ENCODE measurements around the gene TSPAN4.
A peak's percentile ranks its signal among the peaks of the same experiment; 100 is the strongest.

The TSPAN4 gene

DNA sequence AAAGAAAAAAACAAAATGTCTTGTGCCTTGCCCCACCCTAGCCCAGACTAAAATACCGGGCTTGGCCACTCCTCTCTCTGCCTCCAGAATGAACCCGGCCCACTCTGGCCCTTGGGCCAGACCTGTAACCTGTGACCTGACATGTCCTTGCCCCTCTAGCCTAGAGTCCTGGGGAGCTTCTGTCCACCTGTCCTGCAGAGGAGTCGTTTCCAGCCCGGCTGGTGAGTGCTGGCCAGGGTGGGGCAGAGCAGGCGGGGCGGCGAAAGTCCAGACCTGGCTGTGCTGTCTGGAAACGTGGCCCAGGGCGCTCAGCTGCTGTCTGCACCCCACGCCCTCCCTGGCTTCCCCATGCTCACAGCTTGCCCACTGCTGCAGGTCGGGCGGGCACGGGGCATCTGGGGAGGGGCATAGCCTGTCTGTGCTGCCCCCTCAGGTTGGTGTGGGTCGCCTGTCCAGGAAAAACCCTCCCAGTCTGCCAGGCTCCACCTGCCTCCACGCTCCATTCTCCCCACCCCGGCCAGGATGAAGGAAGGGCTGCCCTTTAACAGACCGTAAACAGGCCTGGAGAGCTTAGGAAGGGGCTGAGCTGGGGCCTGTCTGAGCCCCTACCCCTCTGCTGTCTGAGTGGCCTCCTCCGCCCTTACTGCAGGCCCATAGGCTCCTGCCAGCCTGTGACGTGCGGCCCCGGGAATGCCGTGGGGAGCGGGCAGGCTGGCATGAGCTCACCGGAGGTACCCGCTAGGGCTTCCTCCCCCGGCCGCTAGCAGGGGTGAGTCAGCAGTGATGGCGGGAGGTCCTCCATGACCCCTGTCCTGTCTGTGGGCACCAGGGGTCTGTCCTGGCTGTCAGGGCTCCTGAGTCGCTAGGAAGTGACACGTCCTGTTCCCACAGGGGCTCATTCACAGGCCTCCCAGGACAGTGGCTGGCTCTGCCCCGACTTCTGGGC, 8.0 kb upstream of the TSPAN4 start:
- no peak for DNase-seq (ENCODE audit: low read depth, low spot score)

DNA sequence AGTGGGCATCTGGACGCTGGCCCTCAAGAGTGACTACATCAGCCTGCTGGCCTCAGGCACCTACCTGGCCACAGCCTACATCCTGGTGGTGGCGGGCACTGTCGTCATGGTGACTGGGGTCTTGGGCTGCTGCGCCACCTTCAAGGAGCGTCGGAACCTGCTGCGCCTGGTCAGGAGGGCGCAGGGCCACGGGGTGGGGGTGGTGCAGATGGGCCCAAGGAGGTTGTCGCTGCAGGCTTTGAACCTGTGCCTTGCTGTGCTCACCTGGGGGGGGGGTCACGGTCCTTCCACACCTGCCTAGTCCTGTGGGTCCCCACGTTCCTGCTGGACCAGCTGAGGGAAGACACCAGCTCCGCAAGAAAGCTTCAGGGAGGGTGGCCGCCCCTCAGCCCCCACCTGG, 6.4 kb upstream of the TSPAN4 start:
- no peak for DNase-seq (ENCODE audit: low read depth, low spot score)

DNA sequence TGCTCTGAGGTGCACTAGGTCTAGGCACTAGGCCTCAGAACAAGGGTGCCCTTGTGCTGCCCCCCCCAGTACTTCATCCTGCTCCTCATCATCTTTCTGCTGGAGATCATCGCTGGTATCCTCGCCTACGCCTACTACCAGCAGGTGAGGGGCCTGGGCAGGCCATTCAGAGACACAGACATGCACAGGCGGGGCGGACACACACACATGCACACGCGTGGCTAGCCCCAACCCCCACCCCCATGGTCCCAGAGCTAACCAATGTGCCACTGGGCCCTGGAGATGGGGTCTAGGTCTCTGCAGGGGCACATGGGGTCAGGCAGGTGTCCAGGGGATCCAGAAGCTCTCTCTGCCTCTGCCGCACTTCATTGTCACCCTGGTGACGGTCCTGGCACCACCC, 6.0 kb upstream of the TSPAN4 start:
- no peak for DNase-seq (ENCODE audit: low read depth, low spot score)

DNA sequence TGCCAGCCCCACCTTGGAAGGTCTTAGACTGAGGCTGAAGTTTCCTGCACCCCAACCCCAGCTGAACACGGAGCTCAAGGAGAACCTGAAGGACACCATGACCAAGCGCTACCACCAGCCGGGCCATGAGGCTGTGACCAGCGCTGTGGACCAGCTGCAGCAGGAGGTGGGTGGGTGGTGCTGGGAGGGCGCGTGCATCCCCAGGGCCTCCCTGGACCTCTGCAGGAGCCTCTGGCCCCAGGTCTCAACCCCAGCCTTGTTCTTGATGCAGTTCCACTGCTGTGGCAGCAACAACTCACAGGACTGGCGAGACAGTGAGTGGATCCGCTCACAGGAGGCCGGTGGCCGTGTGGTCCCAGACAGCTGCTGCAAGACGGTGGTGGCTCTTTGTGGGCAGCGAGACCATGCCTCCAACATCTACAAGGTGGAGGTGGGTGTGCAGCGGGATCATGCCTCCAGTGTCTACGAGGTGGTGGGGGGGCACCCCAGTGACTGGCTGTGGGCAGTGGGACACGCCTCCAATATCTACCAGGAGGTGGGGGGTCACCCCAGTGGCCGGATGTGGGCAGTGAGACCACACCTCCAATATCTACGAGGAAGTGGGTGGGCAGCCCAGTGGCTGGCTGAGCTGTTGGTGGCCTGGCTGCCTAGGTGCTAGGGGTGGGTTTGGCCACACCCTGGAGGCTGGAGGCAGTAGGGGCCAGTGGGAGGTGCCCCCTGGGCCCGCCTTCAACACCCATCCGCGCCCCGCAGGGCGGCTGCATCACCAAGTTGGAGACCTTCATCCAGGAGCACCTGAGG, 5.3 kb upstream of the TSPAN4 start:
- DNase-seq (ENCODE audit: low read depth, low spot score), result no peak

DNA sequence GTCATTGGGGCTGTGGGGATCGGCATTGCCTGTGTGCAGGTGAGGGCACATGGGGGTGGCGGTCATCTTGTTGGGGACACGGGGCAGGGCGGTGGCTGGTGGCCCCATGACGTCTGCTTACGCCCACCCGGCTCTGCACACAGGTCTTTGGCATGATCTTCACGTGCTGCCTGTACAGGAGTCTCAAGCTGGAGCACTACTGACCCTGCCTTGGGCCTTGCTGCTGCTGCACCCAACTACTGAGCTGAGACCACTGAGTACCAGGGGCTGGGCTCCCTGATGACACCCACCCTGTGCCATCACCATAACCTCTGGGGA, 4.7 kb upstream of the TSPAN4 start:
- no peak for DNase-seq (ENCODE audit: low read depth, low spot score)

DNA sequence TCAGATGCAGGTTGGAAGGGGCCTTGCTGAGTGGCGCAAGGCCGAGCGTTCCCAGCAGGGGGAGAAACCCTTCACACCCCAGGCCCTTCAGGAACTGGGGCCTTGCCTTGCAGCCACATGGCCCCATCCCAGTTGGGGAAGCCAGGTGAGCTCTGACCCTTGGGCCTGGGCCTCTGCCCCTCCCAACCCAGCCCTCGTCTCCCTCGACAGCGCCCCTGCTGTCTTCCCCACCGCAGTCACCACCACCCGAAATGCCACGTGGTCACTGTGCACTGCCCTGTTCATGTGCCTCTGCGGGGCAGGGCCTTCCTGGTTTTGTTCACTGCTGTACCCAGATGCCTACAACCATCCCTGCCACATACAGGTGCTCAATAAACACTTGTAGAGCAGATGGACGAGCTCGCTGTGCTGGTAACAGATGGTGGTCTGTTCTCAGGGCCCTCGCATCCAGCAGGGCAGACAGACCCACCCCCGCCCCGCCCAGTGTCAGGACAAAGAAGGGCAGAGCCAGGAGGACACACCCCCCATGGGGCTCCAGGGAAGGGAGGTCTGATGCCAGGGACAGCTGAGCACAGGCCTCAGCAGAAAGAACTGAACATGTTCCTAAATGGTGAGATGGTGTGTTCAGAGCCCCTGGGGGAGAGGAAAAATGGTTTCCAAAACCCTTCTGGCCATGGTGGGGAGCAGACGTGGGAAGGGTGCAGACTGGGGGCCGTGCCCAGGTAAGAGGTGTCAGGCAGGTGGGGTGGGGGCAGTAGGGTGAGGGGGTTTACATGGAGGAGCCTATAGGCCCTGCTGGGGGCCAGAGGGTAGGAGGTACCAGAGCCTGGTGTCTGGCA, 4.0 kb upstream of the TSPAN4 start:
- DNase-seq (ENCODE audit: low read depth, low spot score), result no peak

DNA sequence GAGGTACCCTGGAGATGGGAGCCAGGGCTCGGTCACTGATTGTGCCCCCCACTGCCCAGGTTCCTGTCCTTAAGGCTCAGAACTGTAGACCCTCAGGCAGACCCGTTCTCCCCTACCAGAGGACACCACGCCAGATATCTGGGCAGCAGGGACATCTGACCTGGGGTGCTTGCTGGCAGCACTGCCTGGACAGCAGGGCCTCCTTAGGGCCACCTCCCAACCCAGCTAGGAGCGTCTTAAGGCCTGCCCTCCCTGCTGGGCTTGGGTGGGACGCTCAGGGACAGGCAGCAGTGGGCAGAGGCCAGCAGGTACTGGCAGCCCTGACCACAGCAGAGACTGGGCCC, 3.4 kb upstream of the TSPAN4 start:
- no peak for DNase-seq (ENCODE audit: low read depth, low spot score)

DNA sequence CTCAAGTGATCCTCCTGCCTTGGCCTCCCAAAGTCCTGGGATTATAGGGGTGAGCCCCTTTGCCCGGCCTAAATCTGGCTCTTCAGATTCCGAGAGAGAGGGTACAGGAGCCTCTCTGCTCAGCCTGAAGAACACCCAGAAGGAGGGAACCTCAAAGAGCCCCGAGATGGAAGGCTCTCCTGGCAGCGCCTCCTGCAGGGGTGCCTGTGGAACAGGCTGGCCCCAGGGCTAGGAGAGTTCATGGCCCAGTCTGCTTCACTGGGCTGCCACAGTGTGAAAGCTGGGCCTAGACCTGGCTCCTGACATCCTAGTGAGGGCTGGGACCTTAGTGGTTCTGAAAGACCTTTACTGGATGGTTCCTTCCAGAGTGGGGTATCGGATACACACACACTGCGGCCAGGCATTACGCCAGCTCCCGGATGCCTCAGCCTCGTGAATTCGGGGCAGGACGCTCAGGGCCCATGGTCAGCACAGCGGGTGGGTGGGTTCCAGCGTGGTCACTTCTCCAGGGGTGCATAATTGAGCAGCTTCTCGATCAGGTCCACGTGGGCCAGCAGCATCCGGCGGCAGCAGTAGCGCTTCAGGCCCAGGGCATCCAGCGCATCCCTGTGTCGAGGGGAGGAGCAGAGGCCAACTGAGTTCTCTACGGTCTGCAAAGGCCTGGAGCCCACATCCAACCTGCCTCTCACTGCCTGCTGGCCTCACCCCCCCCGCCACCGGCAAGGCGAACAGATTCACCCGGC, 2.6 kb upstream of the TSPAN4 start:
- no peak for DNase-seq (ENCODE audit: low read depth, low spot score)

DNA sequence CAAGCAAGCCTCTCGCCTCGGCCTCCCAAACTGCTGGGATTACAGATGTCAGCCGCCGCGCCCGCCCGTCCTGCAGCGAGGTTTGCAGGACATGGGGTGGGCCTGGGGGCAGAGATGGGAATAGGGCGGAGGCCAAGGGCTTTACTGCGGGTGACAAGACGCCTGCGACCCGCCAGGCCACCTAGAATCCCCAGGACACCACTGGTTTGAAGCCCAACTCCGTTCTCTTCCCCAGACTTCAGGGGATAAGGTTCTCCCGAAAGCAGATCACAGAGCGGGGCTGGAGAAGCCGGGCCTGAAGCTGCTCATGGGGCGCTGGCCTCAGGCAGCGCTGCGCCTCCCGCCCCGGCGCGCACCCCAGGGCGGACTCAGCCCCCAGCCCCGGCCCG, 677 bp upstream of the TSPAN4 start:
- no peak for DNase-seq (ENCODE audit: low read depth, low spot score)

DNA sequence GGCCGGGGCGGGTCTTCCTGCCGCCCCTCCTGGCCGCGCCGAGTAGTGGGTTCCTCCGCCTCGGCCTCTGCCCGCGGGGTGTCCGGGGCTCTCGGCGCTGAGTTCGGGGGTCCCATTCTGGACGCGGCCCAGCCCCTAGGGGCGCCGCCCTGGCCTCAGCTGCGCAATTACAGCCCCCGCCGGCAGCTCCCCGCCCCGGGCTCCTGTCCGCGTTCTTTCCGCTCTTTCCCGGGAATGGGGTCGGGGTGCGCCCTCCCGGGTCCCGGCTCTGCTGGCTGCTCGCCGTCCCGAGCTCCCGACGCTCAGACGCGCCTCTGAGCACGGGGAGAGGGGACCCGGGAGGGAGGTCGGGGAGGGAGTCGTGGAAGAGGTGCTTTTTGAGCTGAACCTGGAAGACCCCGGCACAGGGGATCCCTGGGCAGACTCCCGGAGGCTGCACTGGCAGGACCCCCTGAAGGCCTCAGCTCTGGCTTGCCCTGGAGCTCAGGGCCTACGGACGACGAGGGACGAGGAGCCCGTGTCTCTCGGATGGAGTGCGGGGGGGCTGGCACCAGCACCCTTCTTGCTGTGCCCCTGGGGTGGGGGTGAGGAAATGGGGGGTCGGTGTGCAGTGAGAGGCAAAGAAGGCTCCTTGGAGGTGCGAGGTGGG, 558 bp downstream of the TSPAN4 start:
- no peak for DNase-seq (ENCODE audit: low read depth, low spot score)

DNA sequence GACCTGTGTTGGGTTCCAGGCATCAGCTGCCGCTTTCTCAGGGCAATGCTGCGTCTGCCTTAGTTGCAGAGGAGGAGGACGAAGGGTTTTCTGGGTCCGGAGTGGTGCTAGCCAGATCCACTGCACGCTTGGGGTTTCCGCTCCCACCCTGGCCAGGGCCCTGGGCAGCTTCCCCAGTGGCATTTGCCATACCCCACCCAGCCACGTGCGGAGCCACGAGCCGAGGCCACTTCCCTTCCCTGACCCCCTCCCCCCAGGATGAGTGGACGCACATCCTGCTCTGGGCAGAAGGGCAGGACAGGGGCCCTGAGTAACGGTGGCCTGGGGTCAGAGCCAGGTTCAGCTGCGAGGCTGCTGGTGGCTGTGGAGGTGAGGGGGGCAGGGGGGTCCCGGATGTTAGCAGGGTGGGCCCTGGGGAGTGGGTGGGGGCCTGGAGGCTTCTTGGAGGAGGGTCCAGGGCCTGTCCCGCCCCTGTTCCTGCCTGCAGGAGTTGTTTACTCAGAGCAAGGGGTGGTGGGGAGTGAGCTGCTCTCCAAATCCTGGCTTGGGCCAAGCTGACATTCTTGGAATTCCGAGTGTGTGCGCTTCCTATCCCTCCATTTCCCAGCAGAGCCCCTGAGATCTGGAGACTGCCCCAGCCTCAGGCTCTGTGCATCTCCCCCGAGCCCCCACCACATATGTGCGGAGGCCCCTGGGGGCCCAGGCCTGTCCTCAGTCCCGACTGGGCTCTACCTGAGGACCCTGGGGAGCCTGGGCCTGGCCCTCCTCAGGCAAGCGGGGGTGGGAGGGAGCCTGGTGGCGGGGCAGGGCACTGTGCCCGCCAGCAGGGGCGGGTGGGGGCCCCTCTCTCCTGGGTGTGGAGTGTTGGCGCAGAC, 1.4 kb downstream of the TSPAN4 start:
- DNase-seq (ENCODE audit: low read depth, low spot score), result no peak

DNA sequence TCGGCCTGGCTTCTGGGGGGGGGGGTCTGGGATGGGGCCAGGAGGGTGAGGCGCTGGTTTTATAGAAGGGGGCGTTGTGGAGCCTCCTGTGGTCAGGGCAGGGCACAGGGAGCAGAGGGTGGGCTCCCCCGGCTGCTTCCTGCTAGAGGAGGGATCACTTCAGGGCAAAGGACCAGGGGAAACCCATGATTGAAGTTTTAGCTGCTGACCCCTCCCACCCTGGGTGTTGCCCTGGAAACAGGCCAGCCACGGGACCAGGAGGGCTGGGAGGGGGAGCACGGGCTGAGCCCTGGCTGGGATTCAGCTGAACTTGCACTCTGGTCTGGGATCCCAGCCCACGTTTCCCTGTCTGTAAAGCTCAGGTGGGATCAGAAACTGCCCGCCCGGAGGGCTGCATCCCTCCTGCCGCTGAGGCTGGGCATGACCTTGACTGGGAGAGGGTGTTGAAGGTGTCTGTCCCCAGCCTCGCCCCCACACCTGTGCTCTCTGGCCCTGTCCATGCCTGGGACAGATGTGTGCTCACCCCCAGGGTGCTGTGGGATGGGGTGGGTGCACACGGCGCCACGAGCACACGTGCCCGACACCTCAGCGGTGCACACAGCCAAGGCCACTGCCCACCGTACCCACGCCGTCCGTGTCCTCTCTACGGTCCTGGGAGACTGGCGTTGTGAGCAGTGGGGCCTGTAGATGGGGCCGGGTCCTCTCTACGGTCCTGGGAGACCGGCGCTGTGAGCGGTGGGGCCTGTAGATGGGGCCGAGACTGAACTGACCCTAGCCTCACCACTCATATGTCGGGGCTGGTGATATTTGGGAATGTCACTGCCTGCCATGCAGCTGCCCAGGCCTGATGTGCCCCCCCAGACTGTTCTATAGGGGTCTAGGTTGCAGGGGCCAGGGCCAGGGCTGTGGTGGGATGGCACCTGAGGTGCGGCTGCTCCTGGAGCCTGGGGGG, 2.3 kb downstream of the TSPAN4 start:
- DNase-seq (ENCODE audit: low read depth, low spot score), result no peak

DNA sequence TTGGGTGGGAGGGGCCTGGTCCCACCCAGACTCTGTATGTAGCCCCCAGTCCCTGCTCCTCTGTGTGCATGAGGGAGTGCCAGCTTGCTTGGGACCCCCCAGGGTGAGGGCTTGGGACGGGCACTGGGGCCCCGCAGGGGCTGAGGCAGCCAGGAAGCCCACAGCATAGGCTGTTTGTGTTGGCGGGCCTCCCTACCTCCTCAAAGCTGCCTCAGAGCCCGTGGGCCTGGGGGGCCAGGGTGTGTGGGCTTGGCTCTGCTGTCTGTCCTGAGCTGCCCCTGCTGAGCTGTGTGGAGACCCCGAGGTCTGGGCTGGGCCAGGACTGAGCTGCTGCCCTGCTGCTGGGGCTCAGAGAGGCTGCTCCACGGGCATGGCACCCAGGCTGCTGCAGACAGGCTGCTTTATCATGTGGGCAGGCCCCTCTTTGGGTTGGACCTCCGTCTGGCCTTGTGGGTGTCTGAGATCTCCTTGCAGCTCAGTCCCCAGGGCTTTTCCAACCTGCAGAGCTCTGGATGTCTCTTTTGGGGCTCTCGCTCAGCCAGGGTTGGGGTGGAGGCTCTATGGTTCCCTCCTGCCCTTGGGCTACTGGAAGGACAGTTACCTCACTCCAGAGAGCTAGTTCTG, 3.3 kb downstream of the TSPAN4 start:
- DNase-seq (ENCODE audit: low read depth, low spot score), result no peak

DNA sequence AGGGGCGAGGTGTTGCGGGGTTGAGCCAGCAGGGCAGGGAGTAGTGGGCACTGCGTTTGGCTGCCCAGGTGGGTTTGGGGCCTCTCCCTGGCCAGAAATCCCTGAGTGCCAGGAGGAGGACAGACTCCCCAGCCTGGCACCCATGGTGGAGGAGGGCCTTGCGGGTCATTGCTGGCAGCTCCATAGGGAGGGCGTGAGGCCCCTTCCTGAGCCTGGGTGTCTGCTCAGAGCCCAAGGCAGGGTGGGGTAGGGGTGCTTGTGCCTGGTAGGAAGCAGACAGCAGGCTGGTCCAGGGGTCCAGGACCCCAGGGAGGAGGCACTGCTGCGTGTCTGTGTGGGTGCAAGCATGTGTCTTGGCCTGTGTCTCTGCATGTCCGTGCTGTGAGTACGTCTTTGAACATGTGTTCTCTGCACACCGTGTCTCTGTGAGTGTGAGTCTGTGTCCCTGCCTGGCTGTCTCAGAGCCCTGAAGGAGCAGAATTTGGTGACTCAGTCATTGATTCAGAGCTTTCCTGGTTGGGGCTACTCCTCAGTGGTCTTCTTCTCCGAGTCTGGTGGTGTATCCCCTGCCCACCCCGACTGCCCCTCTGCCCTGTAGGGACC, 3.9 kb downstream of the TSPAN4 start:
- no peak for DNase-seq (ENCODE audit: low read depth, low spot score)

DNA sequence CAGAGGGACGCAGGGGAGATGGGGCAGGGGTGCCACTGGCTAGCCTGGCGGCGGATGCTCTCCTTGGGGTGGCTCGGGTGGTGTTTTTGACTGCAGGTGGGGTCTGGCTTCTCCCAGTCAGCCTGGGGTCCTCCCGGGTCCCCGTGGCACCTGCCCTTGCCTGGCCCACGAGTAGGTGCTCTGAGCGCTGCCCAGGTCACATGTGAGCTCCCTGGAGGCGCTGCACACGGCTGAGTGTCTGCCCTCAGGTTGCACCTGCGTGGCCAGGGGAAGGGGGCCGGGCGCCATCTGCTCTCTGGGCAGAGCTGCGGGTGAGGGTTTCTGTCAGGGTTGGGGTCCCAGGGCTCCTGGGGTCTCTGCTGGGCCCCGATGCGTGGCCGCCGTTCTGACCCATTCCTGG, 5.2 kb downstream of the TSPAN4 start:
- no peak for DNase-seq (ENCODE audit: low read depth, low spot score)

DNA sequence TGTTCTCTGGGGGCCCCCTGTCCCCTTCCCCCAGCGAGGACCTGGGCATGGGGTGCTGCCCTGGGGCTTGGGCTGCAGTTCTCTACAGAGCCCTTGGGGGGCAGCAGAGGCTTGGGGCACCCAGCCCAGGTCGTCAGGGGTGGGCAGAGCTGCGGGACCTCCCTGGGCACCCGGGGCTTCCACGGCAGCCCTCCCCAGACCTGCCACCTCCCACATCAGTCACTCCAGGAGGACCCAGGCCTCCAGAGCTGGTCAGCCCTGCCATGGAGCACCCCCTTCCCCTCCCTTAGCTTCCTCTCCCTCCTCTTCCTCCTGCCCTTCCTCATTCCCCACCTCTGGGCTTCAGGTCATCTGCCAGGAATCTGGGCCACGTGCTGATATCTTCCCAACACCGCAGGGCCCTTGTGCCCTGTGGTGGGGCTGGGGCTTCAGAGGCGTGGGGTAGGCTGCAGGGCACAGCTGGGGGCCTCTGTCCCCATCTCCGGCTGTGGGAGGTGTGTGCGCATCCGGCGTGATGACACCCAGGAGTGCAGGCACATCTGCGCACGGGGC, 5.8 kb downstream of the TSPAN4 start:
- peak; percentile 46 for DNase-seq (ENCODE audit: low read depth, low spot score)

DNA sequence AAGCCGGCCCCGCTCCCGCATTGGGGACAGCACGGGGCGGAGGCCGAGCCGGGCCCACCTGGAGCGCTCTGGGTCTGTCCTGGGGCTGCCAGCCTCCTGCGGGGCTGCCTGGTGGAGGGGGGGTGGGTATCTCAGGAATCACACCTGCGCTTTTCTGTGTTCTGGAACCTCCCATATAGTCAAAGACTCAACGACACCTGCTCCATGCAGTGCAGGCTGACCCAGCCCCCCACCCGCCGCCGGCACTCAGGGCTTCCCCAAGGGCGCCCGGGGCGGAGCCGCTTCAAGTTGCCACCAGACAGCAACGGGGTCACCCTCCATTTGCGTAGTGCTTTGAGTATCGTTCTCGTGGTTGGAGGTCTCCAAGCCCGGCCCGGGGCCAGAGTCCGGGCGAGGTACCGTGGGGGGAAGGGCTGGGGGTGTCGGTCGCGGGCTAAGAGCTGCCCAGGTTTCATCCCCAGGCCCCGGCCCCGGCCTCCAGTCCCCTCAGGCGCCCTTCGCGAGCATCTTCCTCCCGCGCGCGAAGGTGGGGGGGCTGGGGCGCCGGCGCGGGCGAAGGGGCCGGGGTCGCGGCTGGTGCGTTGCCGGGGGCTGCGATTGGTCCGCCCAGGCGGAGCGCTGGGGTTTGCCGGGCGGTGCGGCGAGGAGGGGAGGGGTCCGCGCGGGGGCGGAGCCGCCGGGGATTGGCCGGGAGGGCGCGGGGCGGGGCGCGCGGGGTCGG, 6.6 kb downstream of the TSPAN4 start:
- no peak for DNase-seq (ENCODE audit: low read depth, low spot score)

Data from activated naive CD8-positive, alpha-beta T cell treated with anti-CD3 and anti-CD28 coated beads, Interleukin-2, amount 50 U/mL, for 16 hours (primary cell).